Activated T-helper 1 cell treated with anti-CD3 and anti-CD28 coated beads, Interleukin-2, amount 50 U/mL, for 16 hours (primary cell): ENCODE results near the gene RNF220.

ENCODE experiments used
- DNase-seq, 2 donors: peaks; one replicate each; pipeline ENCODE4 v3.0.0-alpha.2; 2020; ENCODE audit warnings: low read depth in 1 of 2, low spot score in 1 of 2

The RNF220 gene

DNA sequence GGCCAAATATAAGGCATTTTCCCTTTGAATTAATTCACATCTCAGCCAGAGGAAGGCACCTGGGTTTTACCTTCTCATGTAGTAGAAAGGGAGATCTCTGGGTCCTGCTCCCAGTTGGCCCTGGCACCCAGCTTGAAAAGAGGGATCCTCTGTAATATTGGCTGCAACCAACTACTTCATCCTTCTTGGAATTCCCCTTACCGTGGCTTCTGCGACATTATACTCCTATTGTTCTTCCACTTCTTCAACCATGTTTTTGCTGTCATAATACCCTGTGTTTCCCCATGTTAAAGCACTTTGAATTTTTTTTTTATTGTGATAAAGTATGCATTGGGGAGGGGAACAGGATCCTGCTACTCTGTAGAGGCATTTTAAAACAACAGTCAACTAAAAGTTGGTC is 26.8 kb downstream of the RNF220 start:
- no peak for DNase-seq

DNA sequence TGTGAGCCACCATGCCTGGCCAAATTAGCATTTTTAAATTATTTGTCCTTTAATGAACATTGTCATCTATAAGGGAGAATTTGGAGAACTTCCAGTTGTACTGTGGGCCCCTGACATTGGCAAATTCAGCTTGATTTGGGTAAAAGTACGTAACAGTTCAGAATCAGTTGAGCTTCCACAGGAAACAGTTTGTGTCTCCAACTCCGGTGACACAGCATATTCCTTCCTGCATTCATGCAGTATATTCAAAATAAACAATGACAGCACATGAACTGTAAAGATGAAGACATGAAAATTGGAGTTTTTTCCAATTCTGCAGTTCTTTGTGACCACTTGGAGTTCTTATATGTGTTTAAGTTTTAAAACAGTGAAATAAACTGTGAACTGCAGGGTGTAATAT is 28.2 kb downstream of the RNF220 start:
- DNase-seq: no peak

- no peak for DNase-seq
These were observed 31.5 kb downstream of the RNF220 start for GRCh38 chr1:44436401-44437106.

DNA sequence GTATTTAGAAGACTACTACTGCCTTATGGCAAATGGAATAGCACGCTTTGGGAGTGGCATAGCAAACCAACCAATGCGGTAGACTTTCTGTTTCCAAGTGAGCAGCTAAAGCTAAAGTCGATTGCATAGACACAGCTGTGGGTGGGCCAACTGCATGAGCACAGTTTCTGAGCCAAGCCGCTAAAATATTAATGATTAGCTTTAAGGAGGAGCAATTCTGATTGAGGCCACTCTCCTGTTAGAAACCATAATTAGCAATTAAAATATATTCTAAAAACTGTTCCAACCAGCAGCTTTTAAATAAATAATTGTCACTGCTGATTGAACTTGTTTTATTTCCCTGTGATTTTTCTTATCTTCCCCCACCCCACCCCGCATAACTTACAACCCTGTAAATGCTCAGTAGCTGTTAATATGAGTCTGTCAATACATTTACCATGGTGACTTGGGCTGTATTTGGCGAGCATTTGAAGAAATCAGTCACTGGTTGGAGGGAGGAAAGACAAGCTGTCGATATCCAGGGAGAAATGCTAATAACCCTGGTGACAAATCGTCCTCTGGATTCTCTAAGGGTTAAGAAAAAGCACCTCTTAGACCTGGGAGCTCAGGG is 32.2 kb downstream of the RNF220 start:
- DNase-seq: no peak

DNA sequence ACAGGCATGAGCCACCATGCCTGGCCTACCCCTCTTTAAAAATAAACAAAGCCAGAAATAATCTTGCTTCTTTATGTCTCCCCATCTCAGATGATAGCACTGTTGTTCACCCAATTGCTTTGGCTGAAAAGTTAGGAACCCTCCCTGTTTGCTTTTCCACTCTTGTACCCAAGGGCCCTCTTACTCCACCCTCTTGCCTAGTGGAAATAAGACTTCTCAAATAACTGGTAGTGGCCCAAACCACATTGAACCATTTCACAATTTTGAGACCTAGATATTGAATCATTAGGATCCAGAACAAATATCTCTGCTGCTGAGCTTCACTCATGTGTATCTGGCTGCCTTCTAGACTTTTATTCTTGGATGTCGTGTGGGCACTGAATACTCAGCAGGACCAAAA is 37.7 kb downstream of the RNF220 start:
- DNase-seq: no peak

GRCh38 chr1:44447051-44447810 is 42.2 kb downstream of the RNF220 start:
- DNase-seq: no peak

DNA sequence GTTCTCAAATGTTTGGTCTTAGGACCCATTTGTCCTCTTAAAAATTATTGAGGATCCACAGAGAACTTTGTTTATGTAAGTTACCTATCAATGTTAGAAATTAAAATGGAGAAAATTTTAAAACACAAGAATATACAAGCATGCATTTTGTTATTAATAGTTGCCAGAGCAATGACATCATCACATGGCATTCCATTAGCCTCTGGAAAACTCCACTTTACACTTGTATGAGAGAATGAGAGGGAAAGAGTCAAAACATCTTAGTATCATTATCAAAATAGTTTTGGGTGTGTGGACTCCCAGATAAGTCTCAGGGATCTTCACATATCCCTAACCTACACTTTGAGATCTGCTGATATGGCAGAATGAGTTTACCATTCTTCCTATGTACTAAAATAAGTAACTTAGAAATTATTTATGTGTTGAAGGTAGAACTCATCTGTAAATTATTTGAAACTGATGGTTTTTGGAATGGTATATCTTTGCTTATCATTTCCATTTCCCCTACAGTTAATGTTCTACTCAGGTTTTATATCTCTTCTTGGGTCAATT is 48.8 kb downstream of the RNF220 start:
- DNase-seq: no peak

DNA sequence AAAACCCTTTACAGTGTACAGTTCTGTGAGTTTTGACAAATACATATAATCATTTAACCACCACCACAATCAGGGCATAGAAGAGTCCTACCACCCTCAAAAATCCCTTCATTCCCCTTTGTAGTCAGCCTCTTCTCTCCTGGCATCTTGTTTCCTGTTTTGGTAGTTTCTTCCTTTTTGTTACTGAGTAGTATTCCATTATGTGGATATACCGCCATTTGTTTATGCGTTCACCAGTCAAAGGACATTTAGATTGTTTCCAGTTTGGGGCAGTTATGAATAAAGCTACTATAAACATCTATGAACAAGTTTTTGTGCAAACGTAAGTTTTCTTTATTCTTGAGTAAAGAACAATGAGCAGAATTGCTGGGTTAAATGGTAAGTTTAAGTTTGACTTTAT is 49.6 kb downstream of the RNF220 start:
- DNase-seq: no peak

- DNase-seq: no peak
These were observed 55.2 kb downstream of the RNF220 start for GRCh38 chr1:44460107-44460882.

DNA sequence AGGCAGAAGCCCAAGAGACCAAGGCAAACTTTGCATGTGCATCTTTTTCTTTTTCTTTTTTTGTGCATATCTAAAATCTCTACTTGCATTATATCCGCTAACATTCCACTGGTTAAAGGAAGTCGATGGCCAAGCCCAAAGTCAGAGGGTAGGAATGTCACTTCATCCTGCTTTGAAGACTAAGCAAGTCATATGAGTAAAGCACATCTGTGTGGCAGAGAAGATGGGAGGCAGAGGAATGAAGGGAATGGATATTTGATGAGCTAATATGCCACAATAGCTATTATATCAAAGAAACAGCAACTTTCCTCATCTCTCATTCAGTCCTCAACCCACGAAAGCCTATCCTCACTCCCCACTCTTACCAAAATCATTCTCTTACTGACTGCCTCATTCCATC is 59.3 kb downstream of the RNF220 start:
- DNase-seq: no peak

- DNase-seq: no peak
These were observed 62.5 kb downstream of the RNF220 start for GRCh38 chr1:44467566-44467965.

DNA sequence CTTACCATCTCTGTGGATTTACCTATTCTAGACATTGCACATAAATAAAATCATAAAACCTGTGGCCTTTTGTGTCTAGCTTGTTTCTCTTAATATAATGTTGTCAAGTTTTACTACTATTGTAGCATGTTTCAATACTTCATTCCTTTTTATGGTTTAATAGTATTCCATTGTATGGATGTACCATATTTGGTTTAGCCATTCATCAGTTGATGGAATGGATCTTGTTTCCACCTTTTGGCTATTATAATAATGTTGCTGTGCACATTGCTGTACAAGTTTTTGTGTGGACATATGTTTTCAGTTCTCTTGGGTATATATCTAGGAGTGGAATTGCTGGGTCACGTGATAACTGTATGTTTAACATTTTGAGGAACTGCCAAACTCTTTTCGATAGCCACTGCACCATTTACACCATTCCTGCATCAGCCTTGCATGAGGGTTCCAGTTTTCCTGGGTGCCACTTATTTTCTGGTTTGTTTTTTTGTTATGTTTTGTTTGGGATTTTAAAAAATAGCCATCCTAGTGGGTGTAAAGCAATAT is 66.9 kb downstream of the RNF220 start:
- no peak for DNase-seq

- no peak for DNase-seq
These were observed 67.8 kb downstream of the RNF220 start for GRCh38 chr1:44472620-44473525.

DNA sequence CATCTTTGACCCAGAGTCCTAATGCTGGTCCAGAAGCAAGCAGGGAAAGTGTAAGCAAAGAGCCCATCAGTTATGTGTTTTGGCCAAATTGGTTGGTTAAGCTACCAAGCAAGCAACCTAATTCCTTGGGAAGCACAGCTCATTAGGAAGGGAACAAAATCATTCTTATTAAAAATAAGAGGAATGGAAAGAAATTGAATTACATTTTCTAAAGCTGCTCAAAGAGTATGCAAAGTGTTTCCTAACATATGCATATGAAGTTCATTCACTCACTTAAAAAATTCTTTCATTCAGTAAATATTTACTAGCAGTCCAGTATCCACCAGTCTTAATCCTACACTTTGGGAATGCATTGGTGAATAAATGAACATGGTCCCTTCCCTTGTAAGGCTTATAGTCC is 71.8 kb downstream of the RNF220 start:
- DNase-seq: no peak

- no peak for DNase-seq
These were observed 76.6 kb downstream of the RNF220 start for GRCh38 chr1:44481701-44482100.

DNA sequence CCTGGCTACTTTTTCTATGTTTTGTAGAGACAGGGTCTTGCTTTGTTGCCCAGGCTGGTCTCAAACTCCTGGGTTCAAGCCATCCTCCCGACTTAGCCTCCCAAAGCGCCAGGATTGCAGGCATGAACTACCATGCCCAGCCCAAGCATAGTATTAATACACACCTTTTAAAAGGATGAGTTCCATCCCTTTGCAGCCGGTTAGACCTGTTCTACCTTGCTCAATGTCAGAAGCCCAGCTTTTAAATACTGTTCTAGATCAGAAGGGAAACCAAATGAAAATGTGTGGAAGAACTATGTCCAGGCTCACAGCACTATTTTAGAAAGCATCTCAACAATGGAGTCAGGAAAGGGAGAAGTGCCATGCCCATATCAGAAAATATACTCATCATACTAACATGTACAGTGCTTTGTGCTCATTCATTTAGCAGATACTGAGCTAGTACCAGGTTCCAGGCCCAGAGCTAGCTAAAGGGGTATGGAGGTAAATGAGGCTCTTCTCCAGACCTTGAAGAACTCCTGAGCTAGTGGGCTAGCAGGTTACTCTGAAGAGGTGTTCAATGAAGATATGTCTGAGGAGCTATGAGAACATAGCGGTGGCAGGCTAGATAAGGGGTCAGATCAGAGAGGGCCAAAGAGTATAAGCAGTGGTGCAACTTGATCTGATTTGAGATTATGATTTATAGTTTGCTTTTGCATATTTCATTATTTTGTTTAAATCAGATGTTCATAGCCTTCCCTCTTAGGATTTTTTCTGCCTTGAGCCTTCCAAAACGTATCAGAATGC is 78.2 kb downstream of the RNF220 start:
- no peak for DNase-seq

GRCh38 chr1:44484155-44484688 is 79.2 kb downstream of the RNF220 start:
- no peak for DNase-seq

- DNase-seq: no peak
These were observed 80.3 kb downstream of the RNF220 start for GRCh38 chr1:44485229-44485933.
